ENCODE results near the gene GIPR.
"Not testable (repeated sequence)": the region's sequence is repeated elsewhere in the genome, so short reads cannot be mapped to it uniquely, and the experiment has no call there.

Gene GIPR

GRCh38 chr19:45646345-45646698 lies 21.7 kb upstream of the GIPR start:
- no peak for DNase-seq

- DNase-seq = no peak
These were observed 17.3 kb upstream of the GIPR start for GRCh38 chr19:45650722-45651121.

- no peak for DNase-seq
These were observed 14.4 kb upstream of the GIPR start for GRCh38 chr19:45653634-45654033.

- no peak for DNase-seq
These were observed 12.9 kb upstream of the GIPR start for GRCh38 chr19:45655073-45655472.

GRCh38 chr19:45657520-45658167 lies 10.4 kb upstream of the GIPR start:
- no peak for DNase-seq

- DNase-seq = no peak
These were observed 8.8 kb upstream of the GIPR start for GRCh38 chr19:45659096-45659729.

GRCh38 chr19:45660636-45661035 lies 7.4 kb upstream of the GIPR start:
- no peak for DNase-seq

- DNase-seq = no peak
These were observed 4.2 kb upstream of the GIPR start for GRCh38 chr19:45663800-45664199.

GRCh38 chr19:45664575-45664974 lies 3.4 kb upstream of the GIPR start:
- DNase-seq = no peak

- peak; percentile 75 for DNase-seq
These were observed 386 bp downstream of the GIPR start for GRCh38 chr19:45668342-45668871.

GRCh38 chr19:45670670-45671453 lies 2.8 kb downstream of the GIPR start:
- DNase-seq = peak; percentile 84

- DNase-seq = no peak
These were observed 6.9 kb downstream of the GIPR start for GRCh38 chr19:45674946-45675345.

- DNase-seq = no peak
These were observed 8.8 kb downstream of the GIPR start for GRCh38 chr19:45676851-45677263.

- DNase-seq = peak; percentile 90
These were observed 9.6 kb downstream of the GIPR start for GRCh38 chr19:45677351-45678230.

GRCh38 chr19:45681391-45682015 lies 13.5 kb downstream of the GIPR start:
- peak; percentile 95 for DNase-seq

- no peak for DNase-seq
These were observed 14.1 kb downstream of the GIPR start for GRCh38 chr19:45682117-45682516.

- no peak for DNase-seq
These were observed 14.9 kb downstream of the GIPR start for GRCh38 chr19:45682908-45683307.

- DNase-seq = not testable (repeated sequence)
These were observed 17.0 kb downstream of the GIPR start for GRCh38 chr19:45685045-45685444.

GRCh38 chr19:45687599-45687998 lies 19.6 kb downstream of the GIPR start:
- DNase-seq = no peak

- no peak for DNase-seq
These were observed 23.6 kb downstream of the GIPR start, which contains the start of gene SNRPD2 for GRCh38 chr19:45691516-45692186. SNRPD2 (minus strand) TSS chr19:45691953; CDS start chr19:45691888, 65 bp downstream.
